B cell (primary cell): ENCODE results near the gene MLLT6.
"Not testable (repeated sequence)": the region's sequence is repeated elsewhere in the genome, so short reads cannot be mapped to it uniquely, and the experiment has no call there.

ENCODE experiments used
- EZH2 ChIP-seq: IDR thresholded peaks from 2 replicates; pipeline ENCODE4 v1.6.1; 2012; ENCODE audit warnings: borderline replicate concordance, low read depth, mild to moderate bottlenecking, moderate library complexity, low read length; ENCODE audit not compliant: insufficient read depth, poor library complexity, severe bottlenecking
- TF ChIP-seq, protein P1 (sequence below): fragments of 200-600 bp; IDR thresholded peaks from one replicate; pipeline ENCODE4 v1.8.0; 2022; ENCODE audit warnings: antibody characterized with exemption, mild to moderate bottlenecking

DNA sequence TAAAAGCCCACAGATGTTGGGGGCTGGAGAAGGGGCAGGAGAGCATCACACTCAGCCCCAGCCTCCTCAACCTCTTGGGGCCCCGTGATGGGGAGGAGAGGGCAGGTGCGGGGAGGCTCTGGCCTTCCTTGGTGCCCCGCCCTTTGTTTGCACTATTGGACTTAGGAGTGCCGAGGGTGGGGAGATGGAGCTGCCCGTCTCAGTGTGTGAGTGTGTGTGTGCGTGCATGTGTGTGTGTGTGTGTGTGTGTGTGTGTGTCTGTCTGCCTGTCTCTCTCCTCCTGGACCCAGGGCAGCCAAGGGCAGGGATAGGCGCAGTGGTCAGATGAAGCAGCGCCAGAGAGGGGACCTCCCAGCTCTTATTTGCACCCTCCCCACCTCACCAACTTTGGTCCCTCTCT is 21.1 kb downstream of the MLLT6 start:
- TF ChIP-seq, protein P1, sequence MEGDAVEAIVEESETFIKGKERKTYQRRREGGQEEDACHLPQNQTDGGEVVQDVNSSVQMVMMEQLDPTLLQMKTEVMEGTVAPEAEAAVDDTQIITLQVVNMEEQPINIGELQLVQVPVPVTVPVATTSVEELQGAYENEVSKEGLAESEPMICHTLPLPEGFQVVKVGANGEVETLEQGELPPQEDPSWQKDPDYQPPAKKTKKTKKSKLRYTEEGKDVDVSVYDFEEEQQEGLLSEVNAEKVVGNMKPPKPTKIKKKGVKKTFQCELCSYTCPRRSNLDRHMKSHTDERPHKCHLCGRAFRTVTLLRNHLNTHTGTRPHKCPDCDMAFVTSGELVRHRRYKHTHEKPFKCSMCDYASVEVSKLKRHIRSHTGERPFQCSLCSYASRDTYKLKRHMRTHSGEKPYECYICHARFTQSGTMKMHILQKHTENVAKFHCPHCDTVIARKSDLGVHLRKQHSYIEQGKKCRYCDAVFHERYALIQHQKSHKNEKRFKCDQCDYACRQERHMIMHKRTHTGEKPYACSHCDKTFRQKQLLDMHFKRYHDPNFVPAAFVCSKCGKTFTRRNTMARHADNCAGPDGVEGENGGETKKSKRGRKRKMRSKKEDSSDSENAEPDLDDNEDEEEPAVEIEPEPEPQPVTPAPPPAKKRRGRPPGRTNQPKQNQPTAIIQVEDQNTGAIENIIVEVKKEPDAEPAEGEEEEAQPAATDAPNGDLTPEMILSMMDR, result not testable (repeated sequence)
- TF ChIP-seq EZH2, result not testable (repeated sequence)
